ENCODE measurements around the gene MZB1. TPM values are rescaled to one million over a fixed set of nuclear protein-coding genes. Genes with fewer than 3 reads are reported as not detected.

Gene MZB1
- total RNA-seq, 6 experiments from 2014 or later: 0.14 to 0.20 TPM; not detected in 4

GRCh38 chr5:139385061-139386049 lies 4.4 kb downstream of the MZB1 start:
- H3K4me1 Mint-ChIP-seq (ENCODE audit: low read depth): peaks cover 27% of the 10 kb centered on the region
- no peaks in the 10 kb centered on the region for H3K9me3 Mint-ChIP-seq
- peak overlapping the region; percentile 86 for H3K4me3 Mint-ChIP-seq
- DNase-seq: no peak
- H3K27ac Mint-ChIP-seq: peak overlapping the region; percentile 81; the same call in 1 of the 2 replicates
- no peaks in the 10 kb centered on the region; the same call in 1 of the 2 replicates for H3K27me3 Mint-ChIP-seq (ENCODE audit: insufficient read depth)
- no peaks in the 10 kb centered on the region for H3K36me3 Mint-ChIP-seq (ENCODE audit: low read depth)
- TF ChIP-seq CTCF (IDR thresholded peaks at IDR 0.05): no peak; the same call in 1 of the 2 replicates

- no peak for DNase-seq
- no peak for TF ChIP-seq CTCF (IDR thresholded peaks at IDR 0.05)
- no peaks in the 10 kb centered on the region for H3K9me3 Mint-ChIP-seq
Measured at GRCh38 chr5:139384591-139385051, 5.1 kb downstream of the MZB1 start.

GRCh38 chr5:139383993-139384590 lies 5.6 kb downstream of the MZB1 start:
- no peak for DNase-seq
- Mint-ChIP-seq H3K27ac (no peak overlapping the region; the same call in 1 of the 2 replicates), H3K4me1 (ENCODE audit: low read depth) (peaks cover 22% of the 10 kb centered on the region), H3K4me3 (no peak overlapping the region), H3K9me3 (no peaks in the 10 kb centered on the region), H3K36me3 (ENCODE audit: low read depth) (no peaks in the 10 kb centered on the region), H3K27me3 (ENCODE audit: insufficient read depth) (no peaks in the 10 kb centered on the region; the same call in none of the 2 replicates)
- TF ChIP-seq CTCF (IDR thresholded peaks at IDR 0.05): no peak

More at GRCh38 chr5:139384591-139385051, 5.1 kb downstream of the MZB1 start:
- H3K4me3 Mint-ChIP-seq: peak overlapping the region; percentile 86; the same call in 1 of the 2 replicates
- H3K27ac Mint-ChIP-seq: no peak overlapping the region; the same call in 1 of the 2 replicates
- peaks cover 22% of the 10 kb centered on the region for H3K4me1 Mint-ChIP-seq (ENCODE audit: low read depth)
- H3K27me3 Mint-ChIP-seq (ENCODE audit: insufficient read depth): no peaks in the 10 kb centered on the region; the same call in none of the 2 replicates
- H3K36me3 Mint-ChIP-seq (ENCODE audit: low read depth): no peaks in the 10 kb centered on the region

- Mint-ChIP-seq H3K27ac (no peak within 1 kb of the TSS), H3K4me1 (ENCODE audit: low read depth) (peaks cover 22% of the 10 kb centered on the region), H3K9me3 (no peaks in the 10 kb centered on the region)
Measured at GRCh38 chr5:139383275-139383992, 6.3 kb downstream of the MZB1 start, which contains the start of gene SLC23A1. Gene SLC23A1 (minus strand): TSS chr5:139383297. CDS start chr5:139383253, 44 bp downstream.

More at GRCh38 chr5:139383275-139383992, 6.3 kb downstream of the MZB1 start, which contains the start of gene SLC23A1:
- Mint-ChIP-seq H3K27me3 (ENCODE audit: insufficient read depth) (no peaks in the 10 kb centered on the region; the same call in none of the 2 replicates), H3K4me3 (no peak within 1 kb of the TSS), H3K36me3 (ENCODE audit: low read depth) (no peaks in the 10 kb centered on the region)
- DNase-seq: no peak
- TF ChIP-seq CTCF (IDR thresholded peaks at IDR 0.05): no peak

All from HFFc6 (cell line).